Nephron (organoid): ENCODE data around the gene NEURL3.

Experiments
- H3K27ac Mint-ChIP-seq, 3 experiments: 2 replicates each; pipeline ENCODE4 v1.8.0; 2020; ENCODE audit warnings: mixed read lengths in 3 of 3, mild to moderate bottlenecking in 2 of 3, moderate library complexity in 1 of 3
- H3K27me3 Mint-ChIP-seq: 2 replicates; pipeline ENCODE4 v1.8.0; 2021; ENCODE audit warnings: low read depth, mild to moderate bottlenecking, moderate library complexity, mixed read lengths
- H3K36me3 Mint-ChIP-seq: 2 replicates; pipeline ENCODE4 v1.8.0; 2020; ENCODE audit warnings: low read depth, mixed read lengths
- H3K4me1 Mint-ChIP-seq: 2 replicates; pipeline ENCODE4 v1.8.0; 2020; ENCODE audit warnings: mixed read lengths
- H3K4me3 Mint-ChIP-seq, 3 experiments: 2 replicates each; pipeline ENCODE4 v1.8.0; 2020; ENCODE audit warnings: mild to moderate bottlenecking in 3 of 3, mixed read lengths in 3 of 3, moderate library complexity in 2 of 3
- H3K9me3 Mint-ChIP-seq: 2 replicates; pipeline ENCODE4 v1.8.0; 2020; ENCODE audit warnings: mixed read lengths
- TF ChIP-seq, protein P1 (sequence below), 3 experiments: fragments of 200-600 bp; sonication (generic); IDR thresholded peaks; one replicate each; pipeline ENCODE4 v1.5.0; 2021; ENCODE audit warnings: antibody characterized with exemption in 3 of 3; ENCODE audit not compliant: unreplicated experiment in 3 of 3

Gene NEURL3

GRCh38 chr2:96547731-96548171 lies 42.6 kb upstream of the NEURL3 start:
- Mint-ChIP-seq H3K27ac (peak overlapping the region in 1 of 3 experiments; percentile 51), H3K4me1 (peaks cover 5% of the 10 kb centered on the region), H3K4me3 (no peak overlapping the region), H3K9me3 (peaks cover 3% of the 10 kb centered on the region), H3K36me3 (peaks cover 15% of the 10 kb centered on the region), H3K27me3 (no peaks in the 10 kb centered on the region)
- TF ChIP-seq, protein P1, sequence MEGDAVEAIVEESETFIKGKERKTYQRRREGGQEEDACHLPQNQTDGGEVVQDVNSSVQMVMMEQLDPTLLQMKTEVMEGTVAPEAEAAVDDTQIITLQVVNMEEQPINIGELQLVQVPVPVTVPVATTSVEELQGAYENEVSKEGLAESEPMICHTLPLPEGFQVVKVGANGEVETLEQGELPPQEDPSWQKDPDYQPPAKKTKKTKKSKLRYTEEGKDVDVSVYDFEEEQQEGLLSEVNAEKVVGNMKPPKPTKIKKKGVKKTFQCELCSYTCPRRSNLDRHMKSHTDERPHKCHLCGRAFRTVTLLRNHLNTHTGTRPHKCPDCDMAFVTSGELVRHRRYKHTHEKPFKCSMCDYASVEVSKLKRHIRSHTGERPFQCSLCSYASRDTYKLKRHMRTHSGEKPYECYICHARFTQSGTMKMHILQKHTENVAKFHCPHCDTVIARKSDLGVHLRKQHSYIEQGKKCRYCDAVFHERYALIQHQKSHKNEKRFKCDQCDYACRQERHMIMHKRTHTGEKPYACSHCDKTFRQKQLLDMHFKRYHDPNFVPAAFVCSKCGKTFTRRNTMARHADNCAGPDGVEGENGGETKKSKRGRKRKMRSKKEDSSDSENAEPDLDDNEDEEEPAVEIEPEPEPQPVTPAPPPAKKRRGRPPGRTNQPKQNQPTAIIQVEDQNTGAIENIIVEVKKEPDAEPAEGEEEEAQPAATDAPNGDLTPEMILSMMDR (IDR thresholded peaks at IDR 0.05; ENCODE audit: unreplicated experiment in 3 of 3), result no peak

DNA sequence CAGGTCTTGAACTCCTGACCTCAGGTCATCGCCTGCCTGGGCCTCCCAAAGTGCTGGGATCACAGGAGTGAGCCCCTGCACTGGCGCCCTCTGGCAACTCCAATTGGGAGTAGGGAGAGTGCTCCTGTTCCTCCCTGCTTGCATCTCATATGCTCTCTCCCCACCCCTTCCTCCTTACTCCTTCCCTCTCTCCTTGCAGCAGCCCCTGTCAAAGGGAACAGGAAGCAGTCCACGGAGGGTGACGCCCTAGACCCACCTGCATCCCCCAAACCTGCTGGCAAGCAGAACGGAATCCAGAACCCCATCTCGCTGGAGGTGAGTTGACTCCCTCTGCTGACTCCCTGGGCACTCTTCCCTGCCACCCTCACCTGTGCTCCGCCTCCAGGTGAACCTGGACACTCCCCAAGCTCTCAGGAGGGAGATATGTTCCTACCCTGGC lies 42.1 kb upstream of the NEURL3 start:
- Mint-ChIP-seq H3K36me3 (peaks cover 18% of the 10 kb centered on the region), H3K4me1 (peaks cover 5% of the 10 kb centered on the region), H3K9me3 (peaks cover 3% of the 10 kb centered on the region), H3K4me3 (no peak overlapping the region), H3K27ac (no peak overlapping the region), H3K27me3 (no peaks in the 10 kb centered on the region)
- TF ChIP-seq, protein P1 (IDR thresholded peaks at IDR 0.05; ENCODE audit: unreplicated experiment in 3 of 3), result no peak

- no peaks in the 10 kb centered on the region for H3K27me3 Mint-ChIP-seq
- peaks cover 5% of the 10 kb centered on the region for H3K4me1 Mint-ChIP-seq
- peaks cover 18% of the 10 kb centered on the region for H3K36me3 Mint-ChIP-seq
- no peak overlapping the region for H3K27ac Mint-ChIP-seq
- peaks cover 3% of the 10 kb centered on the region for H3K9me3 Mint-ChIP-seq
- TF ChIP-seq, protein P1 (IDR thresholded peaks at IDR 0.05; ENCODE audit: unreplicated experiment in 3 of 3), result no peak
- no peak overlapping the region for H3K4me3 Mint-ChIP-seq
Observed at GRCh38 chr2:96546797-96547196, 41.6 kb upstream of the NEURL3 start.

- Mint-ChIP-seq H3K4me3 (no peak overlapping the region), H3K27me3 (no peaks in the 10 kb centered on the region)
- TF ChIP-seq, protein P1 (IDR thresholded peaks at IDR 0.05; ENCODE audit: unreplicated experiment in 3 of 3), result no peak
Observed at GRCh38 chr2:96546321-96546720, 41.2 kb upstream of the NEURL3 start.

DNA sequence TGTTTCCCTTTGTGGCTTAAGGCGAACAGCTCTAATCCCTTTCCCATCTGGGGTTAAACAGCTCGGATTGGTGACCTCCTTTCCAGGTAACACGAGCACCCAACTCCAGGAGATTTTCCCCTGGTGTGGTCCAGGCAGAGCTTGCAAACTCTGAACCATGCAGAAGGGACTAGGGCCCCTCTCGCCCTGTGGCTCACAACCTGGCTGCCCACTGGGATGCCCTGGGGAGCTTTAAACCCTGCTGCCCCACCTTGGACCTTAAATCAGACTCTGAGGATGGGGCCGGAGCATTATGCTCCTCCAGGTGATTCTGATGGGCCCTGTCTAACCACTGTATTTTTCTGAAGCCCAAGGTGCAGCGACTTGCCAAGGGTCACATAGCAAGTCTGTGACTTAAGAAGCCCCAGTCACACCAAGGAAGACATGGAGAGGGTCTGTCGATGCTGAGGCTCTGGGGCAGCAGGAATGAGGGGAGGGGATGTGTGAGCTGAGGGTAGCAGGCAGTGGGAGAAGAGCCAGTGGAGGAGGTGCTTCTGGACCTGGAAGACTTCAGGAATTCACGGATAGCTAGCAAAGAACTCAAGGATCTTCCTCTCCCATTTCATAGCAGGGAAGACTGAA lies 37.3 kb upstream of the NEURL3 start:
- H3K9me3 Mint-ChIP-seq, result peaks cover 3% of the 10 kb centered on the region

More at GRCh38 chr2:96546321-96546720, 41.2 kb upstream of the NEURL3 start:
- peaks cover 5% of the 10 kb centered on the region for H3K4me1 Mint-ChIP-seq
- H3K9me3 Mint-ChIP-seq, result peaks cover 3% of the 10 kb centered on the region
- no peak overlapping the region for H3K27ac Mint-ChIP-seq
- peaks cover 18% of the 10 kb centered on the region for H3K36me3 Mint-ChIP-seq

More for the DNA sequence above, 37.3 kb upstream of the NEURL3 start:
- peaks cover 14% of the 10 kb centered on the region for H3K27me3 Mint-ChIP-seq
- peaks cover 18% of the 10 kb centered on the region for H3K36me3 Mint-ChIP-seq
- no peak overlapping the region for H3K27ac Mint-ChIP-seq
- no peak overlapping the region for H3K4me3 Mint-ChIP-seq
- TF ChIP-seq, protein P1 (IDR thresholded peaks at IDR 0.05; ENCODE audit: unreplicated experiment in 3 of 3), result no peak
- peaks cover 6% of the 10 kb centered on the region for H3K4me1 Mint-ChIP-seq
